T-helper 2 cell treated with Interferon-gamma antibody and Interleukin-4, amounts not matched to agents 100 ng/mL and 5 ng/mL, for 36 hours (primary cell): ENCODE results near the gene C11orf68. TPM values are rescaled to one million over a fixed set of nuclear protein-coding genes. Genes with fewer than 3 reads are reported as not detected.

Source experiments
- intact Hi-C: fragments of 100-400 bp; cut with micrococcal nuclease; formaldehyde crosslinking; loops from one replicate; pipeline ENCODE4 v1.15.1; 2023
- total RNA-seq: library from RNA; stranded (reverse); gene quantifications from 2 replicates; pipeline ENCODE4 v1.2.3, GENCODE V29; 2022

C11orf68 gene
- total RNA-seq, 1 donor from 2014 or later: 24.2 TPM

- intact Hi-C loops: no loop called here
Observed at GRCh38 chr11:65915101-65915820, 3.6 kb downstream of the C11orf68 start.

GRCh38 chr11:65912845-65913244 is 6.0 kb downstream of the C11orf68 start:
- intact Hi-C loops: no loop called here

GRCh38 chr11:65911682-65912568 is 6.9 kb downstream of the C11orf68 start:
- intact Hi-C loops: no loop called here

- intact Hi-C loops: no loop called here
Observed at GRCh38 chr11:65907878-65908277, 11.0 kb downstream of the C11orf68 start.

GRCh38 chr11:65906602-65907001 is 12.3 kb downstream of the C11orf68 start:
- intact Hi-C loops: no loop called here

GRCh38 chr11:65903715-65904114 is 15.1 kb downstream of the C11orf68 start:
- intact Hi-C loops: no loop called here

- intact Hi-C loops: no loop called here
Observed at GRCh38 chr11:65903068-65903481, 15.8 kb downstream of the C11orf68 start.

- intact Hi-C loops: loop anchor here (1.0 kb wide), 2 partner anchors 11 to 18 kb away; partner anchors contain the start of genes C11orf68, CCDC85B and DRAP1
Observed at GRCh38 chr11:65900899-65901180, 18.0 kb downstream of the C11orf68 start.

- intact Hi-C loops: loop anchor here (1.0 kb wide), 2 partner anchors 10 to 19 kb away; partner anchors contain the start of genes C11orf68, CCDC85B and DRAP1
Observed at GRCh38 chr11:65900125-65900898, 18.6 kb downstream of the C11orf68 start, which contains the start of gene FOSL1. FOSL1 (minus strand) TSS chr11:65900388; CDS start chr11:65900339, 49 bp downstream.

- intact Hi-C loops: loop anchor here (1.0 to 10.0 kb wide), 3 partner anchors 9 to 115 kb away; partner anchors contain the start of genes AP5B1, C11orf68, CCDC85B and DRAP1
Observed at GRCh38 chr11:65899356-65900124, 19.3 kb downstream of the C11orf68 start.

GRCh38 chr11:65898656-65899355 is 20.1 kb downstream of the C11orf68 start:
- intact Hi-C loops: loop anchor here (10.0 kb wide), 1 partner anchor 114 kb away; the partner anchor contains the start of genes AP5B1 and OVOL1

- intact Hi-C loops: loop anchor here (10.0 kb wide), 1 partner anchor 112 kb away; the partner anchor contains the start of genes AP5B1 and OVOL1
Observed at GRCh38 chr11:65897020-65897471, 21.8 kb downstream of the C11orf68 start.

GRCh38 chr11:65896034-65896999 is 22.5 kb downstream of the C11orf68 start:
- intact Hi-C loops: loop anchor here (10.0 kb wide), 1 partner anchor 112 kb away; the partner anchor contains the start of genes AP5B1 and OVOL1

GRCh38 chr11:65895482-65895981 is 23.3 kb downstream of the C11orf68 start:
- intact Hi-C loops: loop anchor here (10.0 kb wide), 1 partner anchor 111 kb away; the partner anchor contains the start of genes AP5B1 and OVOL1

GRCh38 chr11:65894034-65894591 is 24.7 kb downstream of the C11orf68 start:
- intact Hi-C loops: loop anchor here (10.0 kb wide), 1 partner anchor 109 kb away; the partner anchor contains the start of genes AP5B1 and OVOL1

GRCh38 chr11:65892661-65893317 is 26.1 kb downstream of the C11orf68 start:
- intact Hi-C loops: loop anchor here (10.0 kb wide), 1 partner anchor 108 kb away; the partner anchor contains the start of genes AP5B1 and OVOL1

- intact Hi-C loops: loop anchor here (10.0 kb wide), 1 partner anchor 107 kb away; the partner anchor contains the start of genes AP5B1 and OVOL1
Observed at GRCh38 chr11:65892137-65892540, 26.7 kb downstream of the C11orf68 start.
